ENCODE results near the gene ARHGAP6.
"Not testable (repeated sequence)": the region's sequence is repeated elsewhere in the genome, so short reads cannot be mapped to it uniquely, and the experiment has no call there.

DNA sequence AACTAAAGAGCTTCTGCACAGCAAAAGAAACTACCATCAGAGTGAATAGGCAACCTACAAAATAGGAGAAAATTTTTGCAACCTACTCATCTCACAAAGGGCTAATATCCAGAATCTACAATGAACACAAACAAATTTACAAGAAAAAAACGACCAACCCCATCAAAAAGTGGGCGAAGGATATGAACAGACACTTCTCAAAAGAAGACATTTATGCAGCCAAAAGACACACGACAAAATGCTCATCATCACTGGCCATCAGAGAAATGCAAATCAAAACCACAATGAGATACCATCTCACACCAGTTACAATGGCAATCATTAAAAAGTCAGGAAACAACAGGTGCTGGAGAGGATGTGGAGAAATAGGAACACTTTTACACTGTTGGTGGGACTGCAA lies 304.1 kb downstream of the ARHGAP6 start:
- TF ChIP-seq, protein P1, sequence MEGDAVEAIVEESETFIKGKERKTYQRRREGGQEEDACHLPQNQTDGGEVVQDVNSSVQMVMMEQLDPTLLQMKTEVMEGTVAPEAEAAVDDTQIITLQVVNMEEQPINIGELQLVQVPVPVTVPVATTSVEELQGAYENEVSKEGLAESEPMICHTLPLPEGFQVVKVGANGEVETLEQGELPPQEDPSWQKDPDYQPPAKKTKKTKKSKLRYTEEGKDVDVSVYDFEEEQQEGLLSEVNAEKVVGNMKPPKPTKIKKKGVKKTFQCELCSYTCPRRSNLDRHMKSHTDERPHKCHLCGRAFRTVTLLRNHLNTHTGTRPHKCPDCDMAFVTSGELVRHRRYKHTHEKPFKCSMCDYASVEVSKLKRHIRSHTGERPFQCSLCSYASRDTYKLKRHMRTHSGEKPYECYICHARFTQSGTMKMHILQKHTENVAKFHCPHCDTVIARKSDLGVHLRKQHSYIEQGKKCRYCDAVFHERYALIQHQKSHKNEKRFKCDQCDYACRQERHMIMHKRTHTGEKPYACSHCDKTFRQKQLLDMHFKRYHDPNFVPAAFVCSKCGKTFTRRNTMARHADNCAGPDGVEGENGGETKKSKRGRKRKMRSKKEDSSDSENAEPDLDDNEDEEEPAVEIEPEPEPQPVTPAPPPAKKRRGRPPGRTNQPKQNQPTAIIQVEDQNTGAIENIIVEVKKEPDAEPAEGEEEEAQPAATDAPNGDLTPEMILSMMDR (IDR thresholded peaks at IDR 0.05): not testable (repeated sequence)
- TF ChIP-seq POLR2A (IDR thresholded peaks at IDR 0.05): not testable (repeated sequence)
